ENCODE results near the gene CTTNBP2.

GRCh38 chr7:117751775-117752174, 121.5 kb downstream of the CTTNBP2 start:
- TF ChIP-seq GATA3 (IDR thresholded peaks at IDR 0.05; ENCODE audit: low read depth, low read length): no peak
- no peak for TF ChIP-seq GATA2 (IDR thresholded peaks at IDR 0.05; ENCODE audit: low read depth, low read length)

All from SH-SY5Y (cell line).